ENCODE measurements around the gene AKIRIN2.
"Not testable (repeated sequence)": the region's sequence is repeated elsewhere in the genome, so short reads cannot be mapped to it uniquely, and the experiment has no call there.

Gene AKIRIN2

GRCh38 chr6:87687893-87688292 is 14.1 kb downstream of the AKIRIN2 start:
- DNase-seq (ENCODE audit: low read depth in 1 of 2, low spot score in 1 of 2): not testable (repeated sequence)

- DNase-seq (ENCODE audit: low read depth in 1 of 2, low spot score in 1 of 2): no peak
These were observed 14.7 kb downstream of the AKIRIN2 start for GRCh38 chr6:87687296-87687695.

- DNase-seq (ENCODE audit: low read depth in 1 of 2, low spot score in 1 of 2): not testable (repeated sequence)
These were observed 15.3 kb downstream of the AKIRIN2 start for GRCh38 chr6:87686636-87687205.

- DNase-seq (ENCODE audit: low read depth in 1 of 2, low spot score in 1 of 2): no peak
These were observed 17.0 kb downstream of the AKIRIN2 start for GRCh38 chr6:87684895-87685654.

- no peak for DNase-seq (ENCODE audit: low read depth in 1 of 2, low spot score in 1 of 2)
These were observed 18.1 kb downstream of the AKIRIN2 start for GRCh38 chr6:87683890-87684289.

- DNase-seq (ENCODE audit: low read depth in 1 of 2, low spot score in 1 of 2): no peak
These were observed 19.7 kb downstream of the AKIRIN2 start for GRCh38 chr6:87682310-87682709.

- DNase-seq (ENCODE audit: low read depth in 1 of 2, low spot score in 1 of 2): no peak
These were observed 26.9 kb downstream of the AKIRIN2 start for GRCh38 chr6:87675004-87675681.

- DNase-seq (ENCODE audit: low read depth in 1 of 2, low spot score in 1 of 2): no peak
These were observed 27.7 kb downstream of the AKIRIN2 start for GRCh38 chr6:87674290-87674689.

GRCh38 chr6:87673237-87673636 is 28.8 kb downstream of the AKIRIN2 start:
- DNase-seq (ENCODE audit: low read depth in 1 of 2, low spot score in 1 of 2): no peak

- DNase-seq (ENCODE audit: low read depth in 1 of 2, low spot score in 1 of 2): no peak
These were observed 29.4 kb downstream of the AKIRIN2 start for GRCh38 chr6:87672641-87673040.

- no peak for DNase-seq (ENCODE audit: low read depth in 1 of 2, low spot score in 1 of 2)
These were observed 30.4 kb downstream of the AKIRIN2 start for GRCh38 chr6:87671555-87672029.

- DNase-seq (ENCODE audit: low read depth in 1 of 2, low spot score in 1 of 2): no peak
These were observed 31.3 kb downstream of the AKIRIN2 start for GRCh38 chr6:87670707-87671106.

- no peak for DNase-seq (ENCODE audit: low read depth in 1 of 2, low spot score in 1 of 2)
These were observed 33.0 kb downstream of the AKIRIN2 start for GRCh38 chr6:87669051-87669450.

GRCh38 chr6:87668013-87668412 is 34.0 kb downstream of the AKIRIN2 start:
- DNase-seq (ENCODE audit: low read depth in 1 of 2, low spot score in 1 of 2): no peak

GRCh38 chr6:87667032-87667431 is 35.0 kb downstream of the AKIRIN2 start:
- no peak for DNase-seq (ENCODE audit: low read depth in 1 of 2, low spot score in 1 of 2)

- no peak for DNase-seq (ENCODE audit: low read depth in 1 of 2, low spot score in 1 of 2)
These were observed 37.0 kb downstream of the AKIRIN2 start for GRCh38 chr6:87664921-87665485.

GRCh38 chr6:87663434-87663833 is 38.6 kb downstream of the AKIRIN2 start:
- DNase-seq (ENCODE audit: low read depth in 1 of 2, low spot score in 1 of 2): no peak

- DNase-seq (ENCODE audit: low read depth in 1 of 2, low spot score in 1 of 2): no peak
These were observed 40.5 kb downstream of the AKIRIN2 start for GRCh38 chr6:87661503-87661902.

- no peak for DNase-seq (ENCODE audit: low read depth in 1 of 2, low spot score in 1 of 2)
These were observed 41.0 kb downstream of the AKIRIN2 start for GRCh38 chr6:87661016-87661415.

- no peak for DNase-seq (ENCODE audit: low read depth in 1 of 2, low spot score in 1 of 2)
These were observed 41.7 kb downstream of the AKIRIN2 start for GRCh38 chr6:87660226-87660911.

GRCh38 chr6:87658516-87658915 is 43.5 kb downstream of the AKIRIN2 start:
- DNase-seq (ENCODE audit: low read depth in 1 of 2, low spot score in 1 of 2): no peak

Measured in stimulated activated CD4-positive, alpha-beta T cell treated with anti-CD3 and anti-CD28 coated beads, Interleukin-15, amount 100 ng/mL, for 1 hour (primary cell).